OCI-LY7 (cell line): Measurements from ENCODE around the gene TMX4. TPM values are rescaled to one million over a fixed set of nuclear protein-coding genes. Genes with fewer than 3 reads are reported as not detected.

Source experiments
- BruUV-seq: library from RNA; stranded (reverse); fragments of 400-500 nt; replicated peaks from 2 replicates; lab custom pipeline; 2021; lab: Mats Ljungman, UMichigan
- CTCF ChIA-PET: fragments of 300-600 bp; sonication (Branson Sonifier 250); formaldehyde crosslinking; loops from one replicate; lab custom pipeline; 2022; ENCODE audit warnings: antibody characterized with exemption; ENCODE audit not compliant: unreplicated experiment; lab: Charles Lee
- POLR2A ChIA-PET: fragments of 300-600 bp; sonication (Branson Sonifier 250); formaldehyde crosslinking; loops from one replicate; lab custom pipeline; 2022; ENCODE audit warnings: antibody characterized with exemption; lab: Charles Lee
- DNase-seq: peaks from one replicate; pipeline ENCODE4 v3.0.0-alpha.2; 2015; ENCODE audit warnings: low spot score
- H2AFZ ChIP-seq: fragments of 200-600 bp; sonication (generic), shearing (Covaris generic); 2 replicates; pipeline ENCODE4 v1.6.1; 2014; ENCODE audit warnings: mild to moderate bottlenecking, antibody characterized with exemption, low read length, moderate library complexity
- H3K27ac ChIP-seq: fragments of 200-600 bp; sonication (generic); 2 replicates; pipeline ENCODE4 v1.5.1; 2014; ENCODE audit warnings: mixed run types, low read depth, mild to moderate bottlenecking, moderate library complexity, low read length, inconsistent platforms; ENCODE audit not compliant: poor library complexity, severe bottlenecking
- H3K36me3 ChIP-seq: fragments of 200-600 bp; sonication (generic); 2 replicates; pipeline ENCODE4 v1.6.1; 2014; ENCODE audit warnings: mild to moderate bottlenecking, antibody characterized with exemption, low read length, moderate library complexity, mixed read lengths; ENCODE audit not compliant: insufficient read depth
- H3K4me1 ChIP-seq: fragments of 200-600 bp; sonication (generic); 2 replicates; pipeline ENCODE4 v1.5.1; 2014; ENCODE audit warnings: mild to moderate bottlenecking, low read length; ENCODE audit not compliant: insufficient read depth, poor library complexity, severe bottlenecking
- H3K4me2 ChIP-seq: fragments of 200-600 bp; sonication (generic); 2 replicates; pipeline ENCODE4 v1.6.1; 2014; ENCODE audit warnings: mild to moderate bottlenecking, low read length
- H3K4me3 ChIP-seq: fragments of 200-600 bp; sonication (generic); 2 replicates; pipeline ENCODE4 v1.5.1; 2014; ENCODE audit warnings: mild to moderate bottlenecking, low read depth, low read length; ENCODE audit not compliant: poor library complexity, severe bottlenecking
- H3K79me2 ChIP-seq: fragments of 200-600 bp; sonication (generic); 2 replicates; pipeline ENCODE4 v1.6.1; 2016; ENCODE audit warnings: low read depth, mild to moderate bottlenecking, low read length, moderate library complexity, mixed read lengths; ENCODE audit not compliant: insufficient read depth
- H3K9me2 ChIP-seq: fragments of 200-600 bp; sonication (generic); 2 replicates; pipeline ENCODE4 v1.6.1; 2016; ENCODE audit warnings: mild to moderate bottlenecking, low read length, mixed read lengths; ENCODE audit not compliant: insufficient read depth
- H3K9me3 ChIP-seq: fragments of 200-600 bp; sonication (generic); 2 replicates; pipeline ENCODE4 v1.6.1; 2014; ENCODE audit warnings: mild to moderate bottlenecking, mixed run types, low read length, mixed read lengths
- H4K20me1 ChIP-seq: fragments of 200-600 bp; sonication (generic); 2 replicates; pipeline ENCODE4 v1.6.1; 2014; ENCODE audit warnings: mild to moderate bottlenecking, antibody characterized with exemption, low read length, moderate library complexity, mixed read lengths; ENCODE audit not compliant: insufficient read depth
- EZH2phosphoT487 ChIP-seq: fragments of 200-600 bp; sonication (generic); IDR thresholded peaks from 2 replicates; pipeline ENCODE4 v1.6.1; 2018; ENCODE audit warnings: low read depth, borderline replicate concordance, mild to moderate bottlenecking, mixed run types, antibody characterized with exemption, low read length, moderate library complexity, mixed read lengths
- intact Hi-C: fragments of 100-400 bp; cut with micrococcal nuclease; formaldehyde crosslinking; loops from one replicate; pipeline ENCODE4 v1.10.0; 2022; ENCODE audit not compliant: unreplicated experiment
- total RNA-seq, 2 experiments: library from RNA; depleted of rRNA in 1 of 2; stranded (reverse); fragments of >200 nt in 1 of 2; shearing (Covaris generic) in 1 of 2; gene quantifications; 2 replicates each; pipeline ENCODE4 v1.2.3, GENCODE V29; 2014 to 2022
- TF ChIP-seq, protein P1 (sequence below): fragments of 200-600 bp; sonication (generic); conservative IDR thresholded peaks from 2 replicates; pipeline ENCODE4 v1.5.1; 2014; ENCODE audit warnings: mild to moderate bottlenecking, antibody characterized with exemption, low read length, moderate library complexity, mixed read lengths

Gene TMX4
- total RNA-seq, 2 experiments from 2014 or later, result 22.4 to 71.3 TPM

DNA sequence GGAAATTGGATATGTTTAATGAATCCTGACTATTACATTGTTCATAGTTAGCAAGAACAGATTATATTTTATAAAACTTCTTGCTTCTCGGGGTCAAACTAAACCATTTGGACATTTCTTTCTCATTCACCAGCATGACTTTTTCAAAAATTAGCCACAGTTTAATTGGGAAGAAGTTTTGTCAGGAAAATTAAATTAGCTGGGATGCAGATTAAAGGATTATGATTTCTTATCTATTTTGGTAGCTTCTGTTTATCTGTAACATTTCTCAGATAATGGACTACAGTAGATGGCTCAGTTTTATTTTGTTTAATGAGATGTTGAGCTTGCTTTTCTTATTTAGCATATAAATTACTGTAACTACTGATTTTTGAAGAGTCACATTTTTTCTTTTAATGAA lies 26.4 kb upstream of the TMX4 start:
- Histone ChIP-seq H3K27ac (no peak overlapping the region), H3K9me3 (no peaks in the 10 kb centered on the region), H3K36me3 (no peaks in the 10 kb centered on the region), H3K4me3 (no peak overlapping the region), H2AFZ (no peak overlapping the region), H3K4me1 (no peaks in the 10 kb centered on the region), H4K20me1 (no peaks in the 10 kb centered on the region), H3K9me2 (no peaks in the 10 kb centered on the region), H3K4me2 (no peak overlapping the region), H3K79me2 (no peaks in the 10 kb centered on the region)
- no peak for TF ChIP-seq EZH2phosphoT487
- TF ChIP-seq, protein P1, sequence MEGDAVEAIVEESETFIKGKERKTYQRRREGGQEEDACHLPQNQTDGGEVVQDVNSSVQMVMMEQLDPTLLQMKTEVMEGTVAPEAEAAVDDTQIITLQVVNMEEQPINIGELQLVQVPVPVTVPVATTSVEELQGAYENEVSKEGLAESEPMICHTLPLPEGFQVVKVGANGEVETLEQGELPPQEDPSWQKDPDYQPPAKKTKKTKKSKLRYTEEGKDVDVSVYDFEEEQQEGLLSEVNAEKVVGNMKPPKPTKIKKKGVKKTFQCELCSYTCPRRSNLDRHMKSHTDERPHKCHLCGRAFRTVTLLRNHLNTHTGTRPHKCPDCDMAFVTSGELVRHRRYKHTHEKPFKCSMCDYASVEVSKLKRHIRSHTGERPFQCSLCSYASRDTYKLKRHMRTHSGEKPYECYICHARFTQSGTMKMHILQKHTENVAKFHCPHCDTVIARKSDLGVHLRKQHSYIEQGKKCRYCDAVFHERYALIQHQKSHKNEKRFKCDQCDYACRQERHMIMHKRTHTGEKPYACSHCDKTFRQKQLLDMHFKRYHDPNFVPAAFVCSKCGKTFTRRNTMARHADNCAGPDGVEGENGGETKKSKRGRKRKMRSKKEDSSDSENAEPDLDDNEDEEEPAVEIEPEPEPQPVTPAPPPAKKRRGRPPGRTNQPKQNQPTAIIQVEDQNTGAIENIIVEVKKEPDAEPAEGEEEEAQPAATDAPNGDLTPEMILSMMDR, result no peak
- intact Hi-C loops, result loop anchor here (5.0 kb wide), 1 partner anchor 206 kb away; no protein-coding TSS in a partner anchor
- POLR2A ChIA-PET, result interaction anchor here (0.6 to 1.8 kb wide), 5 partner anchors 21 to 677 kb away, joined by 3 to 5 read pairs (median 3); no protein-coding TSS in a partner anchor
- CTCF ChIA-PET, result no interaction called here
- DNase-seq, result no peak
- BruUV-seq, result no TSS peak

DNA sequence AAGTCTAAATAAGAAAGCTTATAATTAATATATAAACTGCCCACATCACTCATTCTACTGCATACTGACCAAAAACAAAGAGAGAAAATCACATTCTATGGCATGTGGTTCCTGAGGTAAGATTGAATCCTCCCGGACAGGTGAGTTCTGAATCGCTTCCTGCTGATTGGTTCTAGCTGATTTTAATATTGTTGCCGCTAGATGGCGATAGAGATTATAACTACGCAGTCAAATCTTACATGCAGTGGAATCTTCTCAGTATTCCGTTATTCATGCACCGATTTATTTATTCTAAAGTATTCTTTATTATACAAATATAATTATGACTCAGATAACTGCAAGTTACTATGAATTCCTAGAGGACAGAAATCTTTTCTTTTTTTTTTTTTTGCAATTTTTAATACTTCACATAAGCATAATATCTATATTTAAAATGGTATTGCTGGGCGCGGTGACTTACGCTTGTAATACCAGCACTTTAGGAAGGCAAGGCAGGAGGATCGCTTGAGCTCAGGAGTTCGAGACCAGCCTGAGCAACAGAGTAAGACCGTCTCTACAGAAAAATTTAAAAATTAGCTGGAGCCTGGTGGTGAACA lies 24.2 kb upstream of the TMX4 start:
- POLR2A ChIA-PET, result interaction anchor here (0.7 to 1.0 kb wide), 3 partner anchors 10 to 678 kb away, joined by 3 to 4 read pairs (median 3); no protein-coding TSS in a partner anchor
- H3K4me3 ChIP-seq, result no peak overlapping the region
- no peaks in the 10 kb centered on the region for H3K9me2 ChIP-seq
- H2AFZ ChIP-seq, result no peak overlapping the region
- DNase-seq, result peak; percentile 75
- TF ChIP-seq, protein P1, result peak; percentile 91
- TF ChIP-seq EZH2phosphoT487, result no peak
- H3K4me1 ChIP-seq, result no peaks in the 10 kb centered on the region
- no TSS peak for BruUV-seq
- no peaks in the 10 kb centered on the region for H3K79me2 ChIP-seq
- CTCF ChIA-PET, result interaction anchor here (2.1 kb wide), 1 partner anchor 678 kb away, joined by 13 read pairs; no protein-coding TSS in a partner anchor
- no peaks in the 10 kb centered on the region for H3K36me3 ChIP-seq
- H3K27ac ChIP-seq, result no peak overlapping the region
- no peaks in the 10 kb centered on the region for H3K9me3 ChIP-seq
- H3K4me2 ChIP-seq, result no peak overlapping the region
- H4K20me1 ChIP-seq, result no peaks in the 10 kb centered on the region
- intact Hi-C loops, result loop anchor here (1.0 kb wide), 1 partner anchor 679 kb away; no protein-coding TSS in a partner anchor

DNA sequence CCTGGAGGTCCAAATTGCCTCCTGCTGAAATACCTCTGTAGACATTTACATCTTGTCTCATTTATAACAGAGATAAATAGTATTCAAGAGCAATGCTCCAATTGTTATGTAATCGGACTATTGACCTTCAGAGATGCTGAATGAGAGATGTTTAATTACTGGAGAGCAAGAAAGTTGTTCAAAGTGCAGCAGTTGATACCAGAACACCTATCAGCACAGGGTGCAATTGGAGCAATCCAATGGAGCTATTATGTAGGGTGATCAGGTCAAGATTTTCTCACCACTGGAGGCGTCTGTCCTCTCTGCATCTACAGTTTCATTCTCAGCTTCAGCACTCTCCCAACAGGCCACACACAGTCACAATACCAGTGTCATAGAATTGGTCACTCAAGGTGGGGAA lies 19.5 kb upstream of the TMX4 start:
- H3K36me3 ChIP-seq, result no peaks in the 10 kb centered on the region
- no peaks in the 10 kb centered on the region for H4K20me1 ChIP-seq
- no peak overlapping the region for H2AFZ ChIP-seq
- BruUV-seq, result no TSS peak
- CTCF ChIA-PET, result interaction anchor here (0.5 kb wide), 1 partner anchor 1019 kb away, joined by 3 read pairs; no protein-coding TSS in a partner anchor
- no peaks in the 10 kb centered on the region for H3K79me2 ChIP-seq
- H3K4me3 ChIP-seq, result no peak overlapping the region
- H3K27ac ChIP-seq, result no peak overlapping the region
- H3K9me3 ChIP-seq, result no peaks in the 10 kb centered on the region
- H3K4me2 ChIP-seq, result no peak overlapping the region
- no peaks in the 10 kb centered on the region for H3K9me2 ChIP-seq
- intact Hi-C loops, result no loop called here
- POLR2A ChIA-PET, result interaction anchor here (1.0 kb wide), 1 partner anchor 12 kb away, joined by 3 read pairs; no protein-coding TSS in a partner anchor
- no peaks in the 10 kb centered on the region for H3K4me1 ChIP-seq
- TF ChIP-seq, protein P1, result peak; percentile 27; the same call in 1 of the 2 replicates
- no peak for TF ChIP-seq EZH2phosphoT487
- no peak for DNase-seq
